Stimulated activated CD8-positive, alpha-beta memory T cell treated with anti-CD3 and anti-CD28 coated beads, Interleukin-4, amount 100 ng/mL, for 48 hours (primary cell): ENCODE data around the gene TMEM154.
"Not testable (repeated sequence)": the region's sequence is repeated elsewhere in the genome, so short reads cannot be mapped to it uniquely, and the experiment has no call there.

ENCODE experiments used
- DNase-seq: peaks from one replicate; pipeline ENCODE4 v3.0.0-alpha.2; 2020

TMEM154 gene

GRCh38 chr4:152665691-152666395 lies 14.0 kb downstream of the TMEM154 start:
- no peak for DNase-seq

GRCh38 chr4:152664067-152664378 lies 15.8 kb downstream of the TMEM154 start:
- not testable (repeated sequence) for DNase-seq

- DNase-seq, result no peak
Measured at GRCh38 chr4:152663203-152664066, 16.4 kb downstream of the TMEM154 start.

GRCh38 chr4:152661649-152662048 lies 18.1 kb downstream of the TMEM154 start:
- DNase-seq, result no peak

DNA sequence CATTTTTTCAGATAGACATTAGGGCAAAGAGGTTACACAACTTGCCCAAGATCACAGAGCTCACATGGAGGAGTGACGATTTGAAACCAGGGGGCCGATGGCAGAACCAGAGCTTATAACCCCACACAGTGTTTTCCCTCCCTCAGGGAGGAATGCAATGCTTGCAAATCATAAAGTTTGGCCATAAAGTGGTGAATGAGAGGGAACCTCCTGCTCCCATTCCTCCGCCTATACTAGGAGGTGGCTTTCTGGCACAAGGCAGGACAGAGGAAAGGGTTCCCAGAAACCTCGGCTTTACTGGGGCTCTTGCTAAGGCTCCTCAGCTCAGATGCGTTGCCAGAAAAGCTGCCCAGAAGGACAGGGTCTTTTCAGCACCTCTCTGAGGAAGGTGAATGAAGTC lies 19.3 kb downstream of the TMEM154 start:
- DNase-seq, result no peak

DNA sequence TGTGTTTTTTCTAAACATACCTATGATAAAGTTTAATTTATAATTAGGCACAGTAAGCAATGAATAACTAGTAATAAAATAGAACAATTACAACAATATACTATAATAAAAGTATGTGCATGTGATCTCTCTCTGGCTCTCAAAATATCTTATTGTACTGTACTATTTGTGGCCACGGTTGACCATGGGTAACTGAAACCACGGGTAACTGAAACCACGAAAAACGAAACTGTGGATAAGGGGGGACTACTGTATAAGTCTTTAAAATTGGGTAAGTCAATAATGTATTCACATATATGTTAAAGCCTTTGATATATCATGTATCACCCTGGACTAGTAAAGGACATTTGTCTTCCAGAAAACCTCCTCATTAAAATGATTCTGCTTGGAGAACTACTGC lies 20.0 kb downstream of the TMEM154 start:
- no peak for DNase-seq

GRCh38 chr4:152657657-152658056 lies 22.1 kb downstream of the TMEM154 start:
- DNase-seq, result no peak

GRCh38 chr4:152655272-152656129 lies 24.3 kb downstream of the TMEM154 start:
- DNase-seq, result no peak

DNA sequence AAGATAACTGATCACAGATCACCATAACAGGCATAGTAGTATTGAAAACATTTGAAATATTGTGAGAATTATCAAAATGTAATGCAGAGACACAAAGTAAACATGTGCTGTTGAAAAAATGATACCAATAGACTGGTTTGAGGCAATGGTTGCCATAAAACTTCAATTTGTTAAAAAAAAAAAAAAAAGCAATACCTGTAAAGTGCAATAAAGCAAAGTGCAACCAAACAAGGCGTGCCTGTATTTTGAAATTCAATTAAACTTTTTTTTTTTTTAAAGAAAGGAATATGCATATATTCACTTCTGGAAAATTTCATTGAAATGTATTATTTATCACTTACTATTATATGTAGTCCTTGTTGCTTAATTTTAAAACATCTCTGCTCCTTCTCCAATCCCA lies 27.7 kb downstream of the TMEM154 start:
- DNase-seq, result no peak

DNA sequence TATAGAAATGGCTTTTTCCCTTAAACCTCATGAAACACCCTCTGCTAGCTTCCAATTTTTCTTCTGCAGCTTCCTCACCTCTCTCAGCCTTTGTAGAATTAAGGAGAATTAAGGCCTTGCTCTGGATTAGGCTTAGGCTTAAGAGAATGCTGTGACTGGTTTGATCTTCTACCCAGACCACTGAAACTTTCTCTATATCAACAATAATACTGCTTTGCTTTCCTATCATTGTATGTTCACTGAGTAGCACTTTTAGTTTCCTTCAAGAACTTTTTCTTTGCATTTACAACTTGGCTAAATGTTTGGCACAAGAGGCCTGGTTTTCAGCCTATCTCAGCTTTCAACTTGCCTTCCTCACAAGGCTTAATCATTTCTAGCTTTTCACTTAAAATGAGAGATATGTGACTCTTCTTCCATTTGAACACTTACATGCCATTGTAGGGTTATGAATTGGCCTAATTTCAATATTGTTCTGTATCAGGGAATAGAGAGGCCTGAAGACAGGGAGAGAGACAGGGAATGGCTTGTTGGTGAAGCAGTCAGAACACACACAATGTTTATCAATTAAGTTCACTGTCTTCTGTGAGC lies 28.2 kb downstream of the TMEM154 start:
- no peak for DNase-seq

DNA sequence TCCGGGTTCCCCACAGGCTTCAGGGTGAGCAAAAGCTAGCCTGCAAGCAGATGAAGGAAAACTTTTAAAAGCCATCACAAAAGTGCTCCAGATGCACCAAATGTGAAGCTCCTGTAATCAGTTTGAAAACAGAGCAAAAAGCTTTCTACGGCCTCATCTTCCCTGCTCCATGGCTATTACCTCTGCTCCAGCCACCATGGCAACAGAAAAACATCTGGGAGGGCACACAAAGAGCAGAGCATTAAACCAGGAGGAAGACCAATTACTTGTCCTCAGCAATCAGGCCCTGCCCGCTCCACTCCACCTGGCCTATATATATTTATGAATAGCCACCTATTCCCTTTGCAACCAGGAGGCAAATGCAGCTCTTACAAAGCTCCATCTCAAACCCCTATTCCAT lies 33.6 kb downstream of the TMEM154 start:
- no peak for DNase-seq

- DNase-seq, result no peak
Measured at GRCh38 chr4:152644130-152644529, 35.7 kb downstream of the TMEM154 start.

GRCh38 chr4:152643153-152644035 lies 36.4 kb downstream of the TMEM154 start:
- peak; percentile 34 for DNase-seq

- DNase-seq, result no peak
Measured at GRCh38 chr4:152640058-152640921, 39.5 kb downstream of the TMEM154 start.

GRCh38 chr4:152635851-152636250 lies 43.9 kb downstream of the TMEM154 start:
- DNase-seq, result no peak

DNA sequence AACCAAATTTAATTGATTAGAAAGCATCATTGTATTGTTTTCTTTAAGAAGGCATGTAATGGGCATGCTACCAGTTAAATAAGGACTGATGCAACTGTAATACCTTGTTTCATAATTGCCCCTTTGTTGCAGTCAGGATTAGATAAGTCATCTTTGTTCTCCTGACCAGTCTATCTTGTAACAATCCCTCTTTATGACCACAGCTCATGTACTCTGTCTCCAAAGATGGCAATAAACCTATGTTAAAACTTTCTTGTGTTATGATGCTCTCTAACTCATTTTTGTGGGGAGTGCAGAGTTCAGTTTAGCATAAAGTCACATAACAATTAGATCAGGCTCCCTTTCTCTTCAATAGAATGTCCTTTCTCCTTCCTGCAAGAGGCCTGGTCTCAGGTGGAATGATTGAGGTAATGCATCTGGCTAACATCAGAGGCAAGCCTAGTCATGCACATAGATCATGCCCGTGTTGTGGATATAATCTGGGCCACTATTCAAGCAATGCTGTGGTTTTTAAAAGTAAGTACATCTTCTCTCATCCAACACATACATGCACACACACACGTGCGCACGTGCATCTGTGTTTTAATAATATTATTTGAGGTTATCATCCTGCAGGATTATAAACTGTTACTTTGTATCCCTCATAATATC lies 45.6 kb downstream of the TMEM154 start:
- DNase-seq, result no peak

GRCh38 chr4:152633118-152633517 lies 46.7 kb downstream of the TMEM154 start:
- no peak for DNase-seq

DNA sequence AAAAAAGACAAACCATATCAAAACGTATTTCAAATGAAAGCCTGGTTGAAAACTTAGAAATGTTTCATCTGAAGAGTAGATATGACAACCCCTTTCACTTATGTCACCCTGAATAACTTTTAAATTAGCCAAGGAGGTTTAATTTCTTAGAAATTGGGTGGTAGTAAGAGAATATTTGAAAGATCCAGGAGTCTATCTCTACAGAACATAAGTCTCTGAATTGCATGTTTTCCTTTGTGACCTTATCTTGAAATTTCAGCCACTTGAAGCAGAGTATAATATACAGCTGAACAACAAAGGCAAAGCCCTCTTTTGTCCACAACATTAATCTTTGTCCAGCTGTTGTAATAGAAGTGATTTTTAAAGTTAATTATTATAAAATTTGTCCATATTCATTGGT lies 49.5 kb downstream of the TMEM154 start:
- no peak for DNase-seq

GRCh38 chr4:152629908-152630307 lies 49.9 kb downstream of the TMEM154 start:
- no peak for DNase-seq

DNA sequence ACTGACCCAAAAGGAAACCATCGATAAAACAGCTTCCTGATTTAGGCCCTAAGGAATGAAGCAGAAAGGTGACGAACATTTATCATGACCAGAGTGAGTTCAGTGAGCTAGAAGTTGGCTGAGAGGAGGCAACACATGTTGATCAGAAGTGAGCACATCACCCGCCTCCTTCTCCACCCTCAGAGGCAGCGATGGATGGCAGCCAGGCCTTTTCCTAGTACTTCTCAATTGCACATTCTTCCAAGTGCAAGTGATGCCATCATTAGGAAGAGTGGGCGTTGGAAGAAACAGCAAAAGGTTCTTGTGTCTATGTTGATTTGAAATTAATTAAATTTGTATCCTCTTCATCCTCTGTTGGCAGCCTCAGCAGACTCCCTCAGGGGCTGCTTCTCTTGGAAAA lies 51.7 kb downstream of the TMEM154 start:
- no peak for DNase-seq

DNA sequence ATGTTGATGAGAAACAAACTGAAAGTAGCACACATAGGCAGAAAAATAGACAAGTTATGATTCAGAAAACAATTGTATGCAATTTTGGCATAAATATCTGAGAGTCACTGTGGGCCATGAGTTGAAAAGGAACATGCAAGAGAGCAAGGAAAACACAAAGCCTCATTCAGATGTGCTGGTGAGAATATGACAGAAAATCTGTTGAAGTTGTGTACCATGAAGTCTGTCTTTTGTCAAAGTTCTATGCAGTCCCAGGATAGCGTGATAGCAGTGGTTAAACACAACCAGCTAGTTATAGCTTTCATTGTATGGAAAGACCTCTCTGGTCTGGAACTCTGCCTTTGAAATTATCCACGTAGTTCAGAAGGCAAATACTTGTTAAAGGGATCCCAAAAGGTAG lies 53.0 kb downstream of the TMEM154 start:
- DNase-seq, result no peak
